Hepatocyte (in vitro differentiated cells): ENCODE results near the gene HMX2. TPM values are rescaled to one million over a fixed set of nuclear protein-coding genes. Genes with fewer than 3 reads are reported as not detected.
"Not testable (repeated sequence)": the region's sequence is repeated elsewhere in the genome, so short reads cannot be mapped to it uniquely, and the experiment has no call there.

Source experiments
- DNase-seq: peaks from one replicate; pipeline ENCODE4 v3.0.0-alpha.2; 2016; ENCODE audit warnings: low spot score
- H2AFZ ChIP-seq: fragments of 200-600 bp; sonication (generic); 2 replicates; pipeline ENCODE4 v1.6.0; 2016; ENCODE audit warnings: antibody characterized with exemption, mild to moderate bottlenecking
- H3K27ac ChIP-seq: fragments of 200-600 bp; sonication (generic); 2 replicates; pipeline ENCODE4 v1.5.1; 2016; ENCODE audit warnings: mild to moderate bottlenecking
- H3K27me3 ChIP-seq: fragments of 200-600 bp; sonication (generic); 2 replicates; pipeline ENCODE4 v1.6.1; 2016
- H3K36me3 ChIP-seq: fragments of 200-600 bp; sonication (generic); replicated peaks from 2 replicates; pipeline ENCODE4 v1.5.1; 2016; ENCODE audit warnings: low read depth; ENCODE audit not compliant: insufficient read depth
- H3K4me1 ChIP-seq: fragments of 200-600 bp; sonication (generic); 2 replicates; pipeline ENCODE4 v1.5.1; 2016; ENCODE audit warnings: mild to moderate bottlenecking, moderate library complexity; ENCODE audit not compliant: insufficient read depth
- H3K4me2 ChIP-seq: fragments of 200-600 bp; sonication (generic); 2 replicates; pipeline ENCODE4 v1.6.0; 2016
- H3K4me3 ChIP-seq: fragments of 200-600 bp; sonication (generic); 2 replicates; pipeline ENCODE4 v1.5.1; 2016; ENCODE audit warnings: mild to moderate bottlenecking
- H3K79me2 ChIP-seq: fragments of 200-600 bp; sonication (generic); 2 replicates; pipeline ENCODE4 v1.6.0; 2017; ENCODE audit warnings: mild to moderate bottlenecking
- H3K9me2 ChIP-seq: fragments of 200-600 bp; sonication (generic); replicated peaks from 2 replicates; pipeline ENCODE4 v1.6.0; 2017; ENCODE audit warnings: mild to moderate bottlenecking; ENCODE audit not compliant: insufficient read depth
- H3K9me3 ChIP-seq: fragments of 200-600 bp; sonication (generic); 2 replicates; pipeline ENCODE4 v1.5.1; 2016; ENCODE audit warnings: low read depth, mild to moderate bottlenecking
- H4K20me1 ChIP-seq: fragments of 200-600 bp; sonication (generic); 2 replicates; pipeline ENCODE4 v1.6.0; 2016; ENCODE audit warnings: mild to moderate bottlenecking; ENCODE audit not compliant: insufficient read depth, poor library complexity, severe bottlenecking
- EZH2 ChIP-seq: fragments of 200-600 bp; sonication (generic); IDR thresholded peaks from 2 replicates; pipeline ENCODE4 v1.6.1; 2016; ENCODE audit warnings: antibody characterized with exemption, mild to moderate bottlenecking, borderline replicate concordance
- EZH2phosphoT487 ChIP-seq: fragments of 200-600 bp; sonication (generic); IDR thresholded peaks from one replicate; pipeline ENCODE4 v1.6.1; 2018; ENCODE audit warnings: antibody characterized with exemption, mild to moderate bottlenecking, low read depth, moderate library complexity; ENCODE audit not compliant: unreplicated experiment, severe bottlenecking
- WGBS: methylation state at CpG from one replicate; pipeline ENCODE4 v1.1.6; 2016; ENCODE audit warnings: low lambda C conversion rate; ENCODE audit errors: missing lambda C conversion rate; 5-methylcytosine and 5-hydroxymethylcytosine counted together
- polyA plus RNA-seq: library from polyadenylated mRNA; unstranded; fragments of >200 nt; fragmentation: Nextera tagmentation; extraction: Ambion mirVana; gene quantifications from 2 replicates; pipeline ENCODE4 v1.2.1, GENCODE V29; 2016
- total RNA-seq: library from RNA; depleted of rRNA; stranded (reverse); fragments of >200 nt; gene quantifications from 2 replicates; pipeline ENCODE4 v1.2.3, GENCODE V29; 2014
- TF ChIP-seq, protein P1 (sequence below): fragments of 200-600 bp; sonication (generic); IDR thresholded peaks from 2 replicates; pipeline ENCODE4 v1.5.1; 2016; ENCODE audit warnings: antibody characterized with exemption, mild to moderate bottlenecking; ENCODE audit not compliant: poor library complexity

HMX2 gene
- total and polyA plus RNA-seq, 2 experiments from 2014 or later, result not detected

DNA sequence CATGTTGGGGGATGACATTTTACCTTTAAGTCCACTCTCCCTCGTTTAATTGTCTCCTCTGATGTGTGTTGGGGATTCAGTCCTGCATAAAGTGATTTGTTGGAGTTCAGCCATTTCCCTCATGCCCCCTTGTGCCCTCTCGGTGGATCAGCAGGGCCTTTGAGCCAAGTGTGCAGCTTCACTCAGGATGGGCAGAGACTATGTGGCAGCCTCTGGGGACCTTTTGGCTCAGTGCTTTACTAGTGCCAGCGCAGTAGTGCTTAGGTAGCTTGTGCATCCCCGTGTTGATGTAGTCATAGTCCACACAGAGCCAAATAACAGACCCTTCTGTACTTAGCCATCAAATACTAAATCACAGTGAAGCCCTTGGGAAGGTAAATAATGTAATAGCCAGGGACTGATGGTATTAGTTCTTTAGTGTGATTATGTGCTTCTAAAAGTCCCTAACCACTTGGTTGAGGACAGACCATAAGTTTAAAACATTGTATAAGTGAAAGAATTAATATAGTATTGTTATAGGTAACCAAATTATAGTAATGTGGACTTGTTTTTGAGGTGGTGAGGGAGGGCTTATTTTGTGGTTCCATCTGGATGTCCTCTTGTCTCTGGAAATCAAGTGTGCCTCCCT is 17.6 kb downstream of the HMX2 start:
- no peak for DNase-seq
- H3K9me2 ChIP-seq, result no peaks in the 10 kb centered on the region
- H3K27me3 ChIP-seq, result no peaks in the 10 kb centered on the region
- H3K4me2 ChIP-seq, result no peak overlapping the region
- H2AFZ ChIP-seq, result no peak overlapping the region
- H3K79me2 ChIP-seq, result peaks cover 10% of the 10 kb centered on the region
- H3K9me3 ChIP-seq, result no peaks in the 10 kb centered on the region
- WGBS, result 85% methylated on average over 4 of the region's 4 CpGs
- no peak overlapping the region for H3K27ac ChIP-seq
- H3K4me3 ChIP-seq, result no peak overlapping the region
- H4K20me1 ChIP-seq, result no peaks in the 10 kb centered on the region
- no peaks in the 10 kb centered on the region for H3K4me1 ChIP-seq
- peaks cover 3% of the 10 kb centered on the region for H3K36me3 ChIP-seq
- TF ChIP-seq EZH2, result no peak
- no peak for TF ChIP-seq EZH2phosphoT487
- TF ChIP-seq, protein P1, sequence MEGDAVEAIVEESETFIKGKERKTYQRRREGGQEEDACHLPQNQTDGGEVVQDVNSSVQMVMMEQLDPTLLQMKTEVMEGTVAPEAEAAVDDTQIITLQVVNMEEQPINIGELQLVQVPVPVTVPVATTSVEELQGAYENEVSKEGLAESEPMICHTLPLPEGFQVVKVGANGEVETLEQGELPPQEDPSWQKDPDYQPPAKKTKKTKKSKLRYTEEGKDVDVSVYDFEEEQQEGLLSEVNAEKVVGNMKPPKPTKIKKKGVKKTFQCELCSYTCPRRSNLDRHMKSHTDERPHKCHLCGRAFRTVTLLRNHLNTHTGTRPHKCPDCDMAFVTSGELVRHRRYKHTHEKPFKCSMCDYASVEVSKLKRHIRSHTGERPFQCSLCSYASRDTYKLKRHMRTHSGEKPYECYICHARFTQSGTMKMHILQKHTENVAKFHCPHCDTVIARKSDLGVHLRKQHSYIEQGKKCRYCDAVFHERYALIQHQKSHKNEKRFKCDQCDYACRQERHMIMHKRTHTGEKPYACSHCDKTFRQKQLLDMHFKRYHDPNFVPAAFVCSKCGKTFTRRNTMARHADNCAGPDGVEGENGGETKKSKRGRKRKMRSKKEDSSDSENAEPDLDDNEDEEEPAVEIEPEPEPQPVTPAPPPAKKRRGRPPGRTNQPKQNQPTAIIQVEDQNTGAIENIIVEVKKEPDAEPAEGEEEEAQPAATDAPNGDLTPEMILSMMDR, result no peak

GRCh38 chr10:123166618-123167017 is 18.7 kb downstream of the HMX2 start:
- Histone ChIP-seq H3K27ac (no peak overlapping the region), H3K79me2 (peaks cover 4% of the 10 kb centered on the region), H3K4me3 (no peak overlapping the region), H3K27me3 (no peaks in the 10 kb centered on the region), H4K20me1 (no peaks in the 10 kb centered on the region), H3K4me2 (no peak overlapping the region), H3K9me3 (no peaks in the 10 kb centered on the region), H2AFZ (no peak overlapping the region), H3K4me1 (no peaks in the 10 kb centered on the region), H3K36me3 (peaks cover 3% of the 10 kb centered on the region), H3K9me2 (no peaks in the 10 kb centered on the region)
- 100% methylated on average over 2 of the region's 2 CpGs for WGBS
- DNase-seq, result no peak
- TF ChIP-seq EZH2, result no peak
- no peak for TF ChIP-seq EZH2phosphoT487
- TF ChIP-seq, protein P1, result no peak

GRCh38 chr10:123170961-123171360 is 23.0 kb downstream of the HMX2 start:
- no peak overlapping the region for H2AFZ ChIP-seq
- no peaks in the 10 kb centered on the region for H3K36me3 ChIP-seq
- no peak overlapping the region for H3K4me2 ChIP-seq
- no peaks in the 10 kb centered on the region for H3K79me2 ChIP-seq
- no peaks in the 10 kb centered on the region for H3K4me1 ChIP-seq
- H4K20me1 ChIP-seq, result no peaks in the 10 kb centered on the region
- no peak overlapping the region for H3K27ac ChIP-seq
- H3K4me3 ChIP-seq, result no peak overlapping the region
- no peak for DNase-seq
- TF ChIP-seq, protein P1, result no peak
- TF ChIP-seq EZH2phosphoT487 (no peak), EZH2 (no peak)
- H3K9me3 ChIP-seq, result no peaks in the 10 kb centered on the region
- no peaks in the 10 kb centered on the region for H3K9me2 ChIP-seq
- H3K27me3 ChIP-seq, result no peaks in the 10 kb centered on the region
- 94% methylated on average over 4 of the region's 4 CpGs for WGBS

DNA sequence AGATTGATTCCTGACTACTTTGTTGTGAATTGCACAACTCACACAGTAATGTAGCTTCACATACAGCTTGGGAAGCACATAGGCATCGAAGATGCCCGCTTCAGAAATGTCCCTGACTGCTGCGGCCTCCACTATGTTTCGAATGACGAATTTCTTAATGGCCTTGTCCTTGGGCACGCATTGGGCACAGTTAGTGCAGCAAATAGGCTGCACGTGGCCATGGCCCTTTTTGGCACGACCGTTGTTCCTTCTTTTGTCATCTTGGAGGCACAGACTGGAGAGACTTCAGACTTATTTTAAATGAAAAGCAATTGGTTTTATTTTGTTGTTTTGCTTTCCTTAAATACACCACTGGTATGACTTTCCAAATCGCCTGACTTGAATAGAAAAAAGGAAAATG is 23.7 kb downstream of the HMX2 start:
- H3K4me2 ChIP-seq, H3K27me3 ChIP-seq, H3K9me3 ChIP-seq, H3K4me3 ChIP-seq, H2AFZ ChIP-seq, H3K36me3 ChIP-seq, H3K4me1 ChIP-seq, H4K20me1 ChIP-seq, H3K79me2 ChIP-seq, H3K27ac ChIP-seq, DNase-seq, H3K9me2 ChIP-seq: not testable (repeated sequence)
- WGBS, result 98% methylated on average over 10 of the region's 10 CpGs
